Measurements from ENCODE around the gene CDK8. TPM values are rescaled to one million over a fixed set of nuclear protein-coding genes. Genes with fewer than 3 reads are reported as not detected.

CDK8 gene
- total RNA-seq, 2 donors from 2014 or later: 11.0 to 19.7 TPM

- Mint-ChIP-seq H3K27ac (no peak overlapping the region), H3K4me1 (no peaks in the 10 kb centered on the region), H3K9me3 (peaks cover 4% of the 10 kb centered on the region), H3K36me3 (ENCODE audit: low read depth) (no peaks in the 10 kb centered on the region), H3K4me3 (no peak overlapping the region), H3K27me3 (peaks cover 21% of the 10 kb centered on the region)
- ATAC-seq (replicated peaks): no peak
Measured at GRCh38 chr13:26441476-26441875, 187.5 kb downstream of the CDK8 start.

GRCh38 chr13:26442541-26442940 lies 188.6 kb downstream of the CDK8 start:
- H3K27ac Mint-ChIP-seq: no peak overlapping the region
- no peaks in the 10 kb centered on the region for H3K9me3 Mint-ChIP-seq
- H3K4me3 Mint-ChIP-seq: no peak overlapping the region
- H3K4me1 Mint-ChIP-seq: no peaks in the 10 kb centered on the region
- no peaks in the 10 kb centered on the region for H3K36me3 Mint-ChIP-seq (ENCODE audit: low read depth)
- peaks cover 27% of the 10 kb centered on the region for H3K27me3 Mint-ChIP-seq
- no peak for ATAC-seq (replicated peaks)

GRCh38 chr13:26445092-26445491 lies 191.2 kb downstream of the CDK8 start:
- no peak overlapping the region for H3K4me3 Mint-ChIP-seq
- H3K36me3 Mint-ChIP-seq (ENCODE audit: low read depth): no peaks in the 10 kb centered on the region
- no peaks in the 10 kb centered on the region for H3K9me3 Mint-ChIP-seq
- no peak overlapping the region for H3K27ac Mint-ChIP-seq
- no peaks in the 10 kb centered on the region for H3K4me1 Mint-ChIP-seq
- H3K27me3 Mint-ChIP-seq: peaks cover 43% of the 10 kb centered on the region
- no peak for ATAC-seq (replicated peaks)

- Mint-ChIP-seq H3K36me3 (ENCODE audit: low read depth) (no peaks in the 10 kb centered on the region), H3K27ac (no peak overlapping the region), H3K4me3 (no peak overlapping the region), H3K27me3 (peaks cover 50% of the 10 kb centered on the region), H3K4me1 (no peaks in the 10 kb centered on the region), H3K9me3 (no peaks in the 10 kb centered on the region)
- no peak for ATAC-seq (replicated peaks)
Measured at GRCh38 chr13:26446751-26447150, 192.8 kb downstream of the CDK8 start.

GRCh38 chr13:26448032-26448431 lies 194.1 kb downstream of the CDK8 start:
- H3K9me3 Mint-ChIP-seq: no peaks in the 10 kb centered on the region

GRCh38 chr13:26449063-26449848 lies 195.3 kb downstream of the CDK8 start:
- peaks cover 50% of the 10 kb centered on the region for H3K27me3 Mint-ChIP-seq

More at GRCh38 chr13:26448032-26448431, 194.1 kb downstream of the CDK8 start:
- no peak overlapping the region for H3K4me3 Mint-ChIP-seq
- H3K4me1 Mint-ChIP-seq: no peaks in the 10 kb centered on the region
- ATAC-seq (replicated peaks): no peak
- H3K36me3 Mint-ChIP-seq (ENCODE audit: low read depth): no peaks in the 10 kb centered on the region
- peaks cover 55% of the 10 kb centered on the region for H3K27me3 Mint-ChIP-seq
- no peak overlapping the region for H3K27ac Mint-ChIP-seq

More at GRCh38 chr13:26449063-26449848, 195.3 kb downstream of the CDK8 start:
- ATAC-seq (replicated peaks): no peak
- Mint-ChIP-seq H3K9me3 (no peaks in the 10 kb centered on the region), H3K27ac (no peak overlapping the region), H3K36me3 (ENCODE audit: low read depth) (no peaks in the 10 kb centered on the region), H3K4me1 (no peaks in the 10 kb centered on the region), H3K4me3 (no peak overlapping the region)

Other genes with a start within 250 kb of the CDK8 start
- gene SHISA2, start 202.1 kb upstream of the CDK8 start, total RNA-seq: under 1 TPM; 0.13 to 0.30 TPM
- 10 to 100 TPM; 34.3 to 38.9 TPM for gene RNF6, start 31.8 kb upstream of the CDK8 start, total RNA-seq

All from activated T-helper 17 cell treated with anti-CD3 and anti-CD28 coated beads, Interleukin-2, amount 50 U/mL, for 72 hours (primary cell).